Esophagus mucosa (tissue), 1 donor: ENCODE measurements around the gene SERPINA1. TPM values are rescaled to one million over a fixed set of nuclear protein-coding genes. Genes with fewer than 3 reads are reported as not detected.

Experiments used
- ATAC-seq: fragments of 200-7000 bp; cut with Tn5 transposase; one replicate; pipeline ENCODE4 v1.9.1; 2020
- total RNA-seq: library from RNA; stranded (reverse); gene quantifications from one replicate; pipeline ENCODE4 v1.2.4, GENCODE V29; 2023
- donor health status: DM: yes; HTN: yes; CAD: no.

Gene SERPINA1
- total RNA-seq, 1 donor from 2014 or later = 4.3 TPM

DNA sequence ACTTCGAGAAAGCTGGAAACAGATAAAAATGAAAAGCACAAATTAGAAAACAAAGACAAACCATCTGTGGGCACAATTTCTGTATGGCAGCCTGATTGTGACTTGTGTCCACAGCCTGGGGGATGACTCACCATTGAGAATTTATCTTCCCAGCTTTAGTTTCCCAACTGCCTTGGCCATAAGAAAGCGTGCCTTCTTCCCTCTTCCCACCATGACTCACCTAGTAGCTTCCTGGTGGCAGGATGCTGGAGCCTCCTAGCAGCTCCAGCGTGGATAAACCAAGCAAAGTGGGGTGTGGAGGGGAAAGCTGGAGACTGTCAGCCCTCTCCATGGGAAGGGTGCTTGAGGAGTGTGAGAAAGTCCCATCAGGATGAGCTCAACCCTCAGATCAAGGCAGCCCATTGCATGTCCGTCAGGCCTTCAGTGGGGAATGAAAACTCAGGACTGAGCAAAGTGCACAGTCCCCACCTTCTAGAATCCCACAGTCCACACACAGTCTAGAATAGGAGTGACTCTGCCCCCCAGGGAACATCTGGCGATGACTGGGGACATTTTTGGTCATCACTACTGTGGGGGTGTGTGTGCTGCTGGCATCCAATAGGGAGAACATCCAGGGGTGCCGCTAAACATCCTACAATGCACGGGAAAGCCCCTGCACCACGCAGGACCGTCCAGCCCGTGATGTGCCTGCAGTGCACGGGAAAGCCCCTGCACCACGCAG lies 42.9 kb downstream of the SERPINA1 start:
- ATAC-seq = peak; percentile 23

DNA sequence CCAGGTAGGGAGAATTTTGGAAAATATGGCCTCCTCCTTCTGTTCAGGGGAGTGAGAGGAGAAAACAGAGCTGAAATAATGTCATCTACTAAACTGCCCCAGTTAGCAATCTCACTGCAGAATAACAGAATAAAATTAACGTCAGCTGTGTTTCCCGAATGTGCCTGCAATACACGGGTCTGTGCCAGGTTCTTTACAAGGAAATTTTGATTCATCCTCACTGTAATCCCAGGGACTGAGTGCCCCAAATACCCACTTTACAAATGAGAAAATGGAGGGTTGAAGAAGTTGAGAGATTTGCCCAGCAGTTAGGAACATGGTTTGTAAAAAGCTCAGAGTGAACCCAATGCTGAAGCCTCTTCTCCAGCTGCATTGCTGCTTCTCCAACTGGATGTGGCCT lies 44.0 kb downstream of the SERPINA1 start:
- ATAC-seq = no peak

GRCh38 chr14:94343238-94344005 lies 45.0 kb downstream of the SERPINA1 start:
- no peak for ATAC-seq

DNA sequence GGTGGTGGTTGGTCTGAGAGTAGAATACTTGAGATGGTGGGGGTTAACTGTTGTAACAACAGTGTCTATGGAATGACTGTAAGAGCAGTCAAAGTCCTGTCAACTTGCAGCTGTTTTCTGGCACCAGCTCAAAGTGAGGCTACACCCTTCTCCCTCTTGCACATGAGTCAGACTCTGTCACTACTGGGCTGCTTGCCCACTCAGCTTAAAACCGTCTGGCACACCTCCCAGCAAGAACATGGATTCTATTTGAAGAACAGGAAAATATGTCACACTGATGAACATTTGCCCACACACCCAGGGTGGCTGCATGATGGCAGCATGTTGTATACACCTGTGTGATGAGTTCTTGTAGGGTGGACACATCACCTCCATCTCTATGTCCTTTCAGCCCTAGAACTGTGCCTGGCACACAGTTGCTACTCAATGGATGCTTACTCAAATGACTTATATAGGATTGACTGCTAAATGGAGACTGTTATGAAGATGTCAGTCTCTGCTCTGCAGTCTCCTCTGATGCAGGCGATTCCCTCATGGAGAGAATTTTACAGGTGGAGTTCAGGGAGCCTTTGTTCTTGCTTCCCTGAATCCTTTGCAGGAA lies 46.0 kb downstream of the SERPINA1 start:
- peak; percentile 91 for ATAC-seq

- peak; percentile 68 for ATAC-seq
Measured at GRCh38 chr14:94341656-94342333, 46.6 kb downstream of the SERPINA1 start.

- ATAC-seq = no peak
Measured at GRCh38 chr14:94340533-94340932, 47.9 kb downstream of the SERPINA1 start.

DNA sequence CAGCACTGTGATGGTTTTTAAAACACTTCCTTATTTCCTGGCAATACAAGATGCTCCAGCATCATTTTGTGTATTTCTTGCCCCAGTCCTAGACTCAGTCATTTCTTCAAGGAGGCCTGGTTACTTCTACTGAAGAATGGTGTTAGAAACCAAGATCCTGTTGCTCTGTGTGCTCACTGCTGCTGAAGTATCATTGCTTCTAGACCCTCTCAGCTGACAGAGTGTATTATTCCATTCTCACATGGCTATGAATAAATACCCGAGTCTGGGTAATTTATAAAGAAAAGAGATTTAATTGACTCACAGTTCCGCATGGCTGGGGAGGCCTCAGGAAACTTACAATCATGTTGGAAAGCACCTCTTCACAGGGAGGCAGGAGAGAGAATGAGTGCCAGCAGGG lies 50.4 kb downstream of the SERPINA1 start:
- no peak for ATAC-seq

GRCh38 chr14:94337274-94337673 lies 51.1 kb downstream of the SERPINA1 start:
- no peak for ATAC-seq

- ATAC-seq = peak; percentile 65
Measured at GRCh38 chr14:94334872-94335271, 53.5 kb downstream of the SERPINA1 start.

DNA sequence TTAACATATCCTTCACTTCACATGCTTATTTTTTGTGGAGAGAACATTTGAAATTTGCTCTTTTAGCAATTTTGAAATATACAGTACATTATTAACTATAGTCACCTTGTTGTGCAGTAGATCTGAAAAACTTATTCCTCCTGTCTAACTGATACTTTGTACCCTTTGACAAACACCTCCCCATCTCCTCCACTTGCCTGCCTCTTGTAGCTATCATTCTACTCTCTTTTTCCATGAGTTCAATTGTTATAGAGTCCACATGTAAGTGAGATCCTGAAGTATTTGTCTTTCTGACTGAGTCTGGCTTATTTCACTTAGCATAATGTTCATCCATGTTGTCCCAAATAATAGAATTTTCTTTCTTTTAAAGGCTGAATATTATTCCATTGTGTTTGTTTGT lies 55.8 kb downstream of the SERPINA1 start:
- ATAC-seq = no peak

GRCh38 chr14:94332063-94332583 lies 56.3 kb downstream of the SERPINA1 start:
- ATAC-seq = no peak

DNA sequence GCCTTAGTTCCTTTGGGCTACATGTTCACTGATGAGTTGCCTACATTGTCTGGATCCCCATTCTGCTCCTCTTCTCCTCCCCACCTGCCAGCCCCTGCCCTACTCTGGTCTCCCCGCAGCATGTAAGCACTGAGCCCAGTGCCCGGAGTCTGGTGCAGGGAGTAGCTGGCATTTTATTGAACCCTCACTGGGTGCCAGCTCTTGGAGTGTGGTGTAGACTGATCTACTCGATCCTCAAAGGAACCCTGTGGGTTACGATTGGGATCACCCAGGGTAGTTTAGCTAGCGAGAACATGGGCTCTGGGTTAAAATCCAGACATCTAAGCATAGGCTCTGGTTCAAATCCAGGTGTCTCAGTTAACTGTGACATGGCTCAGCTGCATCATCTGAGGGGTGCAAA lies 56.9 kb downstream of the SERPINA1 start:
- ATAC-seq = no peak

GRCh38 chr14:94330857-94331256 lies 57.5 kb downstream of the SERPINA1 start:
- no peak for ATAC-seq

DNA sequence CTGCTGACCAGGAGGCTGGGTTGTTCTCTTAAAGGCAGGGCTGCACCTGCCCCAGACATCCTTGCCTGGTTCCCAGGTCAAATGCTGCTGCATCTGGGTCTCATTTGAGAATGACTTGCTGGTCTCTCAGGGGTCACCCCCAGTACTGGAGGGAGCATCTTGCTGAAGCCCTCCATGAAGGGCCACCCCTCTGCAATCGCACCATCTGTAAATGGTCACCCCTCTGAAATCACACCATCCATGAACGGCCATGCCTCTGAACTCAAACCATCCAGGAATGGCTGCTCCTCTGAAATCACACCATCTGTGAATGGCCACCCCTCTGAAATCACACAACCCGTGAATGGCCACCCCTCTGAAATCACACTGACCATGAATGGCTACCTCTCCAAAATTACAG lies 58.0 kb downstream of the SERPINA1 start:
- ATAC-seq = no peak

GRCh38 chr14:94329857-94330256 lies 58.5 kb downstream of the SERPINA1 start:
- no peak for ATAC-seq

GRCh38 chr14:94328196-94328595 lies 60.2 kb downstream of the SERPINA1 start:
- no peak for ATAC-seq

Other genes starting within 250 kb of the SERPINA1 start
- 0.04 TPM for gene PPP4R4, start 214.3 kb downstream of the SERPINA1 start, total RNA-seq
- not detected for gene SERPINA10, start 95.3 kb downstream of the SERPINA1 start, total RNA-seq
- gene SERPINA6, start 65.3 kb downstream of the SERPINA1 start, total RNA-seq = not detected
- not detected for gene SERPINA2, start 21.9 kb downstream of the SERPINA1 start, total RNA-seq
- gene SERPINA11, start 64.2 kb upstream of the SERPINA1 start, total RNA-seq = 0.40 TPM
- 0.12 TPM for gene SERPINA9, start 87.6 kb upstream of the SERPINA1 start, total RNA-seq
- gene SERPINA12, start 120.9 kb upstream of the SERPINA1 start, total RNA-seq = not detected
- not detected for gene SERPINA4, start 172.8 kb upstream of the SERPINA1 start, total RNA-seq
- gene SERPINA5, start 192.8 kb upstream of the SERPINA1 start, total RNA-seq = 0.28 TPM
- 22.9 TPM for gene SERPINA3, start 223.8 kb upstream of the SERPINA1 start, total RNA-seq